GM12892 (cell line): ENCODE data around the gene PNPLA2.

ENCODE experiments used
- POLR2A ChIP-seq: IDR thresholded peaks from 2 replicates; pipeline ENCODE4 v1.6.1; 2011; ENCODE audit warnings: low read depth, low read length, control low read depth
- POLR2AphosphoS5 ChIP-seq: IDR thresholded peaks from 2 replicates; pipeline ENCODE4 v1.6.1; 2011; ENCODE audit warnings: low read depth, low read length, control low read depth
- TAF1 ChIP-seq: IDR thresholded peaks from 2 replicates; pipeline ENCODE4 v1.6.1; 2011; ENCODE audit warnings: low read depth, mild to moderate bottlenecking, control low read depth, low read length, borderline replicate concordance

DNA sequence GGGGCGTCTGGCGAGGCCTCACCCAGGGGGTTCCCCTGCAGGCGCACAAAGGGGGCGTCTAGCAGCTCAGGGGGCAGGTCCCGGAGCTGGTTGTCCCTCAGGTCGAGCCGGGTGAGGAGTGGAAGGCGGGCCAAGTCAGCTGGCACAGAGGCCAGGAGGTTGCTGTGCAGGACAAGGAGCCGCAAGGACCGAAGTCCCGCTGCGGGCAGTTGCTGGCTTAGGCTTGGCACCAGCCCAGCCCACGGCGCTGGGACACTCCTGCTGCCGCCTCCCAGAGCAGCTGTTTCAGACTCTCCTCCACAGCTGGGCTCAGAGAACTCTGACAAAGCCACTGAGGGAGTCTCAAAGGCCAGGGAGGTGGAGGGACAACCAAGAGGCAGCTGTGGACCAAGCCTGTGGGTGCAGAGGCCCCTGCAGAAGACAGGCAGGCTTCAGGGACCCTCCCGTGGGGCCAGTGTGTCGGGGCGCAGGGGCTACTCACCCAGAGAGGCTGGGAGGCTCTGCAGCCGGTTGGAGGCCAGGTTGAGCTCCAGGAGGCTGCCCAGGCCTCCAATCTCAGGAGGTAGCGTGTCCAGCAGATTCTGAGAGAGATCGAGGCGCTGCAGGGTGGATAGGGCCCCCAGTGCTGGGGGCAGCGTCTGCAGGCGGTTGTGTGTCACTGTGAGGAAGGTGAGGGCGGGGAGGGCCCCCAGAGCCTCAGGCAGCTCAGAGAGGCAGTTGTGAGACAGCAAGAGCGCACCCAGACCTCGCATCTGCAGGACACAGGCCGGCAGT lies 15.8 kb upstream of the PNPLA2 start:
- no peak for TF ChIP-seq POLR2A
- TF ChIP-seq POLR2AphosphoS5, result no peak
- TF ChIP-seq TAF1, result no peak
